SHP77 (cell line): Measurements from ENCODE around the gene TBC1D10B.
A peak's percentile ranks its signal among the peaks of the same experiment; 100 is the strongest.
"Not testable (repeated sequence)": the region's sequence is repeated elsewhere in the genome, so short reads cannot be mapped to it uniquely, and the experiment has no call there.

Experiments used
- DNase-seq, 2 experiments: peaks; one replicate each; lab custom pipeline; 2025; lab: John Stamatoyannopoulos, UW

TBC1D10B gene

DNA sequence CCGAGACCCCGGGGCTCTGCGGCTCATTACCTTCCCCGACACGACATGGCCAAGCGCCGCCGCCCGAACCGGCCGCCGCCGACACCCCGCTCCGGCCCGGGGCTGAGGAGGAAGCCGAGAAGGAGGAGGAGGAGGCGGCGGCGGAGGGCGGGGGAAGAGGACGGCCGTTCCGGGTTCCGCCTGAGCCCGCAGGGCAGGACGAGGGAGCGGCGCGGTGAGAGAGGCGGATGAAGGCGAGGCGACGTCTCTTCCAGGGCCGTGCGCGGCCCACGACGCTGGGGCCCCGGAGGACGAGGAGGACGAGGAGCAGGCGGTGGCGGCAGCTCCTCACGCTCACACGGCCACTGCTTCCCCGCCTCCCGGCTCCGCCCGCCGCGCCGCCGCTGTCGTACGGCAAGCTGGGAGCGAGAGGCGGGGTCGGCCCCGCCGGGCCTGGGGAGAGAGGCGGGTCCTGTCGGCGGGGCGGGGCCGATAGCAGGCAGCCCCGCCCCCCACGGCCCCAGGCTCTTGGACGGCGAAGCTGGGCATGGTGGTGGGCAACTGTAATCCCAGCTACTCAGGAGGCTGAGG is 35.2 kb downstream of the TBC1D10B start:
- peak; percentile 68 to 72 for DNase-seq

- DNase-seq, result peak; percentile 72 to 81
Observed at GRCh38 chr16:30334473-30334989, 35.8 kb downstream of the TBC1D10B start.

GRCh38 chr16:30324220-30324619 is 46.1 kb downstream of the TBC1D10B start:
- not testable (repeated sequence) for DNase-seq

GRCh38 chr16:30318647-30319046 is 51.6 kb downstream of the TBC1D10B start:
- not testable (repeated sequence) for DNase-seq

- not testable (repeated sequence) for DNase-seq
Observed at GRCh38 chr16:30310937-30311336, 59.4 kb downstream of the TBC1D10B start.

- not testable (repeated sequence) for DNase-seq
Observed at GRCh38 chr16:30309255-30309654, 61.0 kb downstream of the TBC1D10B start.
